Liver (tissue), 9 donors: ENCODE results near the gene IL1RAPL1. TPM values are rescaled to one million over a fixed set of nuclear protein-coding genes. Genes with fewer than 3 reads are reported as not detected.
A peak's percentile ranks its signal among the peaks of the same experiment; 100 is the strongest.

Experiments
- DNase-seq: peaks from one replicate; pipeline ENCODE4 v3.0.0-alpha.2; 2017; ENCODE audit warnings: low spot score
- H3K27ac ChIP-seq, 2 donors: one replicate each; pipeline ENCODE4 v1.7.0; 2013; ENCODE audit warnings: inconsistent platforms in 2 of 2, low read length in 2 of 2, control low read depth in 1 of 2, low read depth in 1 of 2, mild to moderate bottlenecking in 1 of 2
- H3K27me3 ChIP-seq, 4 donors: one replicate each; pipeline versions ENCODE4 v1.6.1 to v1.7.0; 2013; ENCODE audit warnings: low read length in 3 of 4, inconsistent platforms in 1 of 4, mild to moderate bottlenecking in 1 of 4, moderate library complexity in 1 of 4; ENCODE audit not compliant: control insufficient read depth in 4 of 4, insufficient read depth in 4 of 4
- H3K36me3 ChIP-seq, 4 donors: one replicate each; pipeline versions ENCODE4 v1.6.1 to v1.7.0; 2013; ENCODE audit warnings: low read length in 3 of 4, mild to moderate bottlenecking in 3 of 4, low read depth in 1 of 4, moderate library complexity in 1 of 4; ENCODE audit not compliant: control insufficient read depth in 4 of 4, insufficient read depth in 3 of 4
- H3K4me1 ChIP-seq, 4 donors: one replicate each; pipeline versions ENCODE4 v1.6.1 to v1.7.0; 2013; ENCODE audit warnings: low read length in 3 of 4, mild to moderate bottlenecking in 3 of 4, moderate library complexity in 1 of 4; ENCODE audit not compliant: control insufficient read depth in 4 of 4, insufficient read depth in 4 of 4
- H3K4me3 ChIP-seq, 3 donors: one replicate each; pipeline versions ENCODE4 v1.6.1 to v1.7.0; 2013; ENCODE audit warnings: low read length in 3 of 3, control low read depth in 1 of 3, low read depth in 1 of 3, mild to moderate bottlenecking in 1 of 3
- H3K9ac ChIP-seq, 2 donors: one replicate each; pipeline ENCODE4 v1.7.0; 2013; ENCODE audit warnings: low read length in 2 of 2, mild to moderate bottlenecking in 2 of 2, moderate library complexity in 2 of 2, control low read depth in 1 of 2, low read depth in 1 of 2
- H3K9me3 ChIP-seq, 4 donors: one replicate each; pipeline versions ENCODE4 v1.6.1 to v1.7.0; 2013; ENCODE audit warnings: low read length in 3 of 4; ENCODE audit not compliant: control insufficient read depth in 4 of 4
- EGR1 ChIP-seq, 2 donors: IDR thresholded peaks; 2 replicates each; pipeline ENCODE4 v1.6.1; 2016 to 2018; ENCODE audit warnings: antibody characterized with exemption in 2 of 2, low read depth in 2 of 2
- FOXA1 ChIP-seq: IDR thresholded peaks from 2 replicates; pipeline ENCODE4 v1.6.1; 2016; ENCODE audit warnings: antibody characterized with exemption
- FOXA2 ChIP-seq: IDR thresholded peaks from 2 replicates; pipeline ENCODE4 v1.6.1; 2016; ENCODE audit warnings: antibody characterized with exemption
- HNF4A ChIP-seq, 2 donors: conservative IDR thresholded peaks; 2 replicates each; pipeline ENCODE4 v1.6.1; 2016; ENCODE audit warnings: antibody characterized with exemption in 2 of 2, mild to moderate bottlenecking in 2 of 2
- HNF4G ChIP-seq: IDR thresholded peaks from 2 replicates; pipeline ENCODE4 v1.6.1; 2016; ENCODE audit warnings: antibody characterized with exemption
- JUND ChIP-seq, 2 donors: IDR thresholded peaks; 2 replicates each; pipeline ENCODE4 v1.6.1; 2016; ENCODE audit warnings: antibody characterized with exemption in 2 of 2
- NR2F2 ChIP-seq: IDR thresholded peaks from 2 replicates; pipeline ENCODE4 v1.6.1; 2016; ENCODE audit warnings: antibody characterized with exemption
- RAD21 ChIP-seq, 2 donors: IDR thresholded peaks; 2 replicates each; pipeline ENCODE4 v1.6.1; 2016; ENCODE audit warnings: antibody characterized with exemption in 2 of 2, mild to moderate bottlenecking in 2 of 2
- RXRA ChIP-seq, 2 donors: IDR thresholded peaks; 2 replicates each; pipeline ENCODE4 v1.6.1; 2017 to 2018; ENCODE audit warnings: antibody characterized with exemption in 2 of 2, mild to moderate bottlenecking in 1 of 2
- SP1 ChIP-seq: IDR thresholded peaks from 2 replicates; pipeline ENCODE4 v1.6.1; 2018; ENCODE audit warnings: antibody characterized with exemption, mild to moderate bottlenecking
- TAF1 ChIP-seq: conservative IDR thresholded peaks from 2 replicates; pipeline ENCODE4 v1.6.1; 2016; ENCODE audit warnings: antibody characterized with exemption, mild to moderate bottlenecking
- YY1 ChIP-seq: IDR thresholded peaks from 2 replicates; pipeline ENCODE4 v1.6.1; 2016; ENCODE audit warnings: antibody characterized with exemption, mild to moderate bottlenecking
- WGBS: extraction: QIAGEN DNeasy Blood & Tissue Kit; methylation state at CpG from one replicate; pipeline ENCODE4 v1.1.7; 2013; 5-methylcytosine and 5-hydroxymethylcytosine counted together
- polyA plus RNA-seq, 2 donors: library from polyadenylated mRNA; stranded (reverse) in 1 of 2; unstranded in 1 of 2; fragments of 200-250 nt in 1 of 2; fragments of >200 nt in 1 of 2; fragmentation: Nextera tagmentation in 1 of 2; extraction: Ambion mirVana in 1 of 2; gene quantifications; one replicate each; pipeline versions ENCODE4 v1.2.1 to v1.2.3, GENCODE V29; 2013 to 2015
- total RNA-seq, 2 donors: library from RNA; depleted of rRNA; stranded (reverse); fragments of >200 nt; gene quantifications; one replicate each; pipeline ENCODE4 v1.2.3, GENCODE V29; 2014
- TF ChIP-seq, protein P1 (sequence below): fragments of 150-350 bp; IDR thresholded peaks from 2 replicates; pipeline ENCODE4 v1.5.1; 2017; ENCODE audit warnings: improper control_type of control experiment, low read depth, low read length; ENCODE audit not compliant: missing input control
- TF ChIP-seq, protein P2 (sequence below): IDR thresholded peaks from 2 replicates; pipeline ENCODE4 v1.6.1; 2016; ENCODE audit warnings: antibody characterized with exemption, mild to moderate bottlenecking
- TF ChIP-seq, protein P3 (sequence below): IDR thresholded peaks from 2 replicates; pipeline ENCODE4 v1.6.1; 2016; ENCODE audit warnings: antibody characterized with exemption
- TF ChIP-seq, protein P4 (sequence below): IDR thresholded peaks from 2 replicates; pipeline ENCODE4 v1.6.1; 2016; ENCODE audit warnings: antibody characterized with exemption
- TF ChIP-seq, protein P5 (sequence below): IDR thresholded peaks from 2 replicates; pipeline ENCODE4 v1.6.1; 2016; ENCODE audit warnings: antibody characterized with exemption
- donor health status: healthy.
- donor health status: healthy.
- donor health status: healthy.
- donor health status: healthy.
- donor health status: healthy.

The IL1RAPL1 gene
- under 1 TPM; 0.08 to 0.33 TPM for total RNA-seq
- not detected for polyA plus RNA-seq

DNA sequence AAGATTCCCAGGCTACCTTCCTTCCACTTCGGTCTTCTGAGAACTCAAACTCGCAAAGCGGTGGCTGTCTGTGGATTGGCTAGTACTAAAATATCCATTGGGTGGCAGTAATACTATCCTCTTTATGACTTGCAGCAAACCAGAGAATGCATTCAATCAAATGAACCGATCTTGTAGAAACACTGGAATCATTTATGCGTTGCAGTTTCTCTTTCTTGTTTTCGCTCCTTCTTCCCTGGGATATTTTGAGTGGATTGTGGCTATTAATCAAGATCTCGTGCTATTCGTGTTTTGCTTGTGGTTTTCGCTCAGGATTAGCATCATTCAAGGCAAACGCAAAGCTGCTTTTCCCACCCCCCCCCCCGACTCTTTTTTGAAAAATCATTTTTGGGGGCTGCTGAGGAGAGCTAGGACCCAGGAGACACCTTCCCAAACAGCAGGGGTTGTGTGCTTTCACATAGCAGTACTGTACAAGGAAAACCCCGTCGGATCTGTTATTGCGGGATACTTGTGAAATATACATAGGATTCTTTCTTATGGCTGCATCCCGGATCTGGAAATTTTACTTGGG lies at the start of gene IL1RAPL1:
Gene IL1RAPL1 (plus strand): TSS at position 466 of the 571 bp plus-strand sequence.
- DNase-seq, result no peak
- TF ChIP-seq, protein P1, sequence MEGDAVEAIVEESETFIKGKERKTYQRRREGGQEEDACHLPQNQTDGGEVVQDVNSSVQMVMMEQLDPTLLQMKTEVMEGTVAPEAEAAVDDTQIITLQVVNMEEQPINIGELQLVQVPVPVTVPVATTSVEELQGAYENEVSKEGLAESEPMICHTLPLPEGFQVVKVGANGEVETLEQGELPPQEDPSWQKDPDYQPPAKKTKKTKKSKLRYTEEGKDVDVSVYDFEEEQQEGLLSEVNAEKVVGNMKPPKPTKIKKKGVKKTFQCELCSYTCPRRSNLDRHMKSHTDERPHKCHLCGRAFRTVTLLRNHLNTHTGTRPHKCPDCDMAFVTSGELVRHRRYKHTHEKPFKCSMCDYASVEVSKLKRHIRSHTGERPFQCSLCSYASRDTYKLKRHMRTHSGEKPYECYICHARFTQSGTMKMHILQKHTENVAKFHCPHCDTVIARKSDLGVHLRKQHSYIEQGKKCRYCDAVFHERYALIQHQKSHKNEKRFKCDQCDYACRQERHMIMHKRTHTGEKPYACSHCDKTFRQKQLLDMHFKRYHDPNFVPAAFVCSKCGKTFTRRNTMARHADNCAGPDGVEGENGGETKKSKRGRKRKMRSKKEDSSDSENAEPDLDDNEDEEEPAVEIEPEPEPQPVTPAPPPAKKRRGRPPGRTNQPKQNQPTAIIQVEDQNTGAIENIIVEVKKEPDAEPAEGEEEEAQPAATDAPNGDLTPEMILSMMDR, result peak; percentile 6
- TF ChIP-seq RAD21 (IDR thresholded peaks at IDR 0.05), result peak; percentile 72 to 78
- no peak for TF ChIP-seq EGR1 (IDR thresholded peaks at IDR 0.05; ENCODE audit: low read depth in 2 of 2)
- H3K27ac ChIP-seq, result no peak within 1 kb of the TSS
- peaks cover 0 to 3% (median 0%) of the 10 kb centered on the region in 4 donors for H3K27me3 ChIP-seq
- H3K9me3 ChIP-seq, result no peaks in the 10 kb centered on the region
- peak within 1 kb of the TSS in 2 of 3 donors; percentile 22 to 44 for H3K4me3 ChIP-seq
- H3K4me1 ChIP-seq, result peaks cover 0 to 3% (median 0%) of the 10 kb centered on the region in 4 donors
- no peaks in the 10 kb centered on the region for H3K36me3 ChIP-seq
- no peak within 1 kb of the TSS for H3K9ac ChIP-seq
- 2% methylated on average over 15 of the region's 15 CpGs for WGBS

DNA sequence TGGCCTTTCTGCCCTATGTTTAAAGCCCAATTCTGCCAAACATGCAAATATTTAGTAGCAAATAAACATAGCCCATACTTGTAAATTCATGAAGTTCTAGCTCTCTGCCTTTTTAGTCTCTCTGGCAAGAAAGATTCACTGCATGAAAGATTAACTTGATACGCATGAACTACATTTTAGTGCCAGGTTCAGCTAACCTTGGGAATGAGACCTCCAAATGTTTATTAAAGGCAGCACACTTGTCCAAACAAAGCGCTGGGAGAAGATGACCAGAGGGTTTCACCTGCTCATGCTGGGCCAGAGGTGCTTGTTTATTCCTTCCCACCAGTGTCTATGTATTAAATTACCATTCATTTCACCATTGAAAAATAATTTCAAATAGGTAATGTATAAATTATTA lies 44.5 kb upstream of the IL1RAPL1 start:
- WGBS, result 31% methylated on average over 2 of the region's 2 CpGs
- no peak for DNase-seq
- TF ChIP-seq RAD21 (IDR thresholded peaks at IDR 0.05), result peak in 1 of 2 donors; percentile 8
- TF ChIP-seq RXRA (IDR thresholded peaks at IDR 0.05), result peak; percentile 7 to 15
- TF ChIP-seq HNF4A (conservative IDR thresholded peaks at IDR 0.05), result peak in 1 of 2 donors; percentile 10
- TF ChIP-seq, protein P2, sequence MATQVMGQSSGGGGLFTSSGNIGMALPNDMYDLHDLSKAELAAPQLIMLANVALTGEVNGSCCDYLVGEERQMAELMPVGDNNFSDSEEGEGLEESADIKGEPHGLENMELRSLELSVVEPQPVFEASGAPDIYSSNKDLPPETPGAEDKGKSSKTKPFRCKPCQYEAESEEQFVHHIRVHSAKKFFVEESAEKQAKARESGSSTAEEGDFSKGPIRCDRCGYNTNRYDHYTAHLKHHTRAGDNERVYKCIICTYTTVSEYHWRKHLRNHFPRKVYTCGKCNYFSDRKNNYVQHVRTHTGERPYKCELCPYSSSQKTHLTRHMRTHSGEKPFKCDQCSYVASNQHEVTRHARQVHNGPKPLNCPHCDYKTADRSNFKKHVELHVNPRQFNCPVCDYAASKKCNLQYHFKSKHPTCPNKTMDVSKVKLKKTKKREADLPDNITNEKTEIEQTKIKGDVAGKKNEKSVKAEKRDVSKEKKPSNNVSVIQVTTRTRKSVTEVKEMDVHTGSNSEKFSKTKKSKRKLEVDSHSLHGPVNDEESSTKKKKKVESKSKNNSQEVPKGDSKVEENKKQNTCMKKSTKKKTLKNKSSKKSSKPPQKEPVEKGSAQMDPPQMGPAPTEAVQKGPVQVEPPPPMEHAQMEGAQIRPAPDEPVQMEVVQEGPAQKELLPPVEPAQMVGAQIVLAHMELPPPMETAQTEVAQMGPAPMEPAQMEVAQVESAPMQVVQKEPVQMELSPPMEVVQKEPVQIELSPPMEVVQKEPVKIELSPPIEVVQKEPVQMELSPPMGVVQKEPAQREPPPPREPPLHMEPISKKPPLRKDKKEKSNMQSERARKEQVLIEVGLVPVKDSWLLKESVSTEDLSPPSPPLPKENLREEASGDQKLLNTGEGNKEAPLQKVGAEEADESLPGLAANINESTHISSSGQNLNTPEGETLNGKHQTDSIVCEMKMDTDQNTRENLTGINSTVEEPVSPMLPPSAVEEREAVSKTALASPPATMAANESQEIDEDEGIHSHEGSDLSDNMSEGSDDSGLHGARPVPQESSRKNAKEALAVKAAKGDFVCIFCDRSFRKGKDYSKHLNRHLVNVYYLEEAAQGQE, result no peak
- no peak for TF ChIP-seq TAF1

DNA sequence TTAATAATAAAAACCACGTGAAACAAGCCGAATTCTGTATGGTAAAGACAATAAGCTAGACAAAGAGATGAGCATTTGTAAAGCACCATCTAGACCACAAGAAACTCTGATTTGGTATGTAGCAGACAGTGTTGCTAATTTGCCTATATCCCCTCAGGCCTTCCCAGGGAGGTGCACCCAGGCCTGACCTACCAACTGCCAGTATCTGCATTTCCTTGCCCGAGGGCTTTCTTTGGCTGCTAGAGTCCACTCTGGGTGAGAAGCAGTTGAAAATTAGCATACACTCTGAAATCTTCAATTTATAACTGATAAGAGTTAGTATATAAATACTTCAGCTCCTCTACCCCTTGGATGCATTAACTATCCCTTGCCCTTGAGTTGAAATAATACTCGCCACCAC lies 37.4 kb upstream of the IL1RAPL1 start:
- Histone ChIP-seq H3K9ac (no peak overlapping the region), H3K9me3 (no peaks in the 10 kb centered on the region), H3K4me1 (peaks cover 0 to 11% (median 8%) of the 10 kb centered on the region in 4 donors), H3K27ac (no peak overlapping the region), H3K4me3 (no peak overlapping the region), H3K27me3 (no peaks in the 10 kb centered on the region), H3K36me3 (no peaks in the 10 kb centered on the region)
- 92% methylated on average over 4 of the region's 4 CpGs for WGBS
- DNase-seq, result no peak
- TF ChIP-seq JUND (IDR thresholded peaks at IDR 0.05) (no peak), HNF4A (conservative IDR thresholded peaks at IDR 0.05) (no peak), NR2F2 (no peak), FOXA1 (no peak), YY1 (no peak), RXRA (IDR thresholded peaks at IDR 0.05) (no peak), HNF4G (no peak), SP1 (no peak), EGR1 (IDR thresholded peaks at IDR 0.05; ENCODE audit: low read depth in 2 of 2) (no peak), FOXA2 (no peak), TAF1 (no peak), RAD21 (IDR thresholded peaks at IDR 0.05) (no peak)
- TF ChIP-seq, protein P3, sequence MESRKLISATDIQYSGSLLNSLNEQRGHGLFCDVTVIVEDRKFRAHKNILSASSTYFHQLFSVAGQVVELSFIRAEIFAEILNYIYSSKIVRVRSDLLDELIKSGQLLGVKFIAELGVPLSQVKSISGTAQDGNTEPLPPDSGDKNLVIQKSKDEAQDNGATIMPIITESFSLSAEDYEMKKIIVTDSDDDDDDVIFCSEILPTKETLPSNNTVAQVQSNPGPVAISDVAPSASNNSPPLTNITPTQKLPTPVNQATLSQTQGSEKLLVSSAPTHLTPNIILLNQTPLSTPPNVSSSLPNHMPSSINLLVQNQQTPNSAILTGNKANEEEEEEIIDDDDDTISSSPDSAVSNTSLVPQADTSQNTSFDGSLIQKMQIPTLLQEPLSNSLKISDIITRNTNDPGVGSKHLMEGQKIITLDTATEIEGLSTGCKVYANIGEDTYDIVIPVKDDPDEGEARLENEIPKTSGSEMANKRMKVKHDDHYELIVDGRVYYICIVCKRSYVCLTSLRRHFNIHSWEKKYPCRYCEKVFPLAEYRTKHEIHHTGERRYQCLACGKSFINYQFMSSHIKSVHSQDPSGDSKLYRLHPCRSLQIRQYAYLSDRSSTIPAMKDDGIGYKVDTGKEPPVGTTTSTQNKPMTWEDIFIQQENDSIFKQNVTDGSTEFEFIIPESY, result no peak
- TF ChIP-seq, protein P4, sequence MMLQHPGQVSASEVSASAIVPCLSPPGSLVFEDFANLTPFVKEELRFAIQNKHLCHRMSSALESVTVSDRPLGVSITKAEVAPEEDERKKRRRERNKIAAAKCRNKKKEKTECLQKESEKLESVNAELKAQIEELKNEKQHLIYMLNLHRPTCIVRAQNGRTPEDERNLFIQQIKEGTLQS, result no peak
- TF ChIP-seq, protein P5, sequence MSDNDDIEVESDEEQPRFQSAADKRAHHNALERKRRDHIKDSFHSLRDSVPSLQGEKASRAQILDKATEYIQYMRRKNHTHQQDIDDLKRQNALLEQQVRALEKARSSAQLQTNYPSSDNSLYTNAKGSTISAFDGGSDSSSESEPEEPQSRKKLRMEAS, result no peak
- TF ChIP-seq, protein P1, result no peak

More for the DNA sequence above, 44.5 kb upstream of the IL1RAPL1 start:
- Histone ChIP-seq H3K27me3 (no peaks in the 10 kb centered on the region), H3K4me3 (no peak overlapping the region), H3K27ac (no peak overlapping the region), H3K36me3 (no peaks in the 10 kb centered on the region), H3K9ac (no peak overlapping the region), H3K9me3 (no peaks in the 10 kb centered on the region), H3K4me1 (no peaks in the 10 kb centered on the region)
